HepG2 (cell line): ENCODE data around the gene CENPB. TPM values are rescaled to one million over a fixed set of nuclear protein-coding genes. Genes with fewer than 3 reads are reported as not detected.
A peak's percentile ranks its signal among the peaks of the same experiment; 100 is the strongest.

Experiments
- CTCF ChIP-seq: sonication (generic); formaldehyde crosslinking; IDR thresholded peaks from 2 replicates; pipeline ENCODE4 v1.5.0; 2020; ENCODE audit warnings: mild to moderate bottlenecking, missing genetic modification reagents, moderate library complexity
- DNMT1 ChIP-seq: sonication (generic); formaldehyde crosslinking; IDR thresholded peaks from 2 replicates; pipeline ENCODE4 v1.5.1; 2020; ENCODE audit warnings: mild to moderate bottlenecking, missing genetic modification reagents
- DR1 ChIP-seq: sonication (generic); formaldehyde crosslinking; IDR thresholded peaks from 2 replicates; pipeline ENCODE4 v1.8.0; 2021; ENCODE audit warnings: mild to moderate bottlenecking, missing genetic modification reagents, inconsistent platforms
- FLYWCH1 ChIP-seq: sonication (generic); formaldehyde crosslinking; IDR thresholded peaks from 2 replicates; pipeline ENCODE4 v1.8.1; 2023; ENCODE audit warnings: mild to moderate bottlenecking, missing genetic modification reagents
- GABPB1 ChIP-seq: IDR thresholded peaks from 2 replicates; pipeline ENCODE4 v1.6.1; 2016; ENCODE audit warnings: mild to moderate bottlenecking, missing genetic modification reagents, moderate library complexity, missing compliant biosample characterization
- KLF6 ChIP-seq: IDR thresholded peaks from 2 replicates; pipeline ENCODE4 v1.8.0; 2016; ENCODE audit warnings: missing biosample characterization, missing genetic modification reagents
- NR2F2 ChIP-seq: IDR thresholded peaks from 2 replicates; pipeline ENCODE4 v1.6.1; 2012; ENCODE audit warnings: low read depth, inconsistent platforms, borderline replicate concordance
- PRMT3 ChIP-seq: sonication (generic); formaldehyde crosslinking; IDR thresholded peaks from 2 replicates; pipeline ENCODE4 v1.8.1; 2022; ENCODE audit warnings: low read depth, mild to moderate bottlenecking, moderate library complexity, missing genetic modification reagents, borderline replicate concordance
- SALL1 ChIP-seq: sonication (generic); formaldehyde crosslinking; IDR thresholded peaks from 2 replicates; pipeline ENCODE4 v1.8.0; 2022; ENCODE audit warnings: mild to moderate bottlenecking, missing genetic modification reagents
- SYNCRIP ChIP-seq: fragments of 200-400 bp; formaldehyde crosslinking; IDR thresholded peaks from 2 replicates; pipeline ENCODE4 v1.6.1; 2018; ENCODE audit warnings: mild to moderate bottlenecking, low read depth, low read length; ENCODE audit not compliant: insufficient read depth
- TRIM24 ChIP-seq: sonication (generic); formaldehyde crosslinking; IDR thresholded peaks from 2 replicates; pipeline ENCODE4 v1.8.0; 2022; ENCODE audit warnings: mild to moderate bottlenecking, missing genetic modification reagents
- WIZ ChIP-seq: sonication (generic); formaldehyde crosslinking; IDR thresholded peaks from 2 replicates; pipeline ENCODE4 v1.5.1; 2020; ENCODE audit warnings: mild to moderate bottlenecking, missing genetic modification reagents
- YEATS4 ChIP-seq: sonication (generic); formaldehyde crosslinking; IDR thresholded peaks from 2 replicates; pipeline ENCODE4 v1.4.0; 2020; ENCODE audit warnings: missing genetic modification reagents, borderline replicate concordance
- ZFP36L2 ChIP-seq: sonication (generic); formaldehyde crosslinking; IDR thresholded peaks from 2 replicates; pipeline ENCODE4 v1.4.0; 2020; ENCODE audit warnings: missing genetic modification reagents
- ZFP37 ChIP-seq: sonication (generic); formaldehyde crosslinking; IDR thresholded peaks from 2 replicates; pipeline ENCODE4 v1.4.0; 2020; ENCODE audit warnings: missing genetic modification reagents, borderline replicate concordance
- ZFX ChIP-seq: sonication (generic); formaldehyde crosslinking; IDR thresholded peaks from 2 replicates; pipeline ENCODE4 v1.4.0; 2020; ENCODE audit warnings: mild to moderate bottlenecking, low read depth, missing genetic modification reagents, moderate library complexity
- ZKSCAN8 ChIP-seq: IDR thresholded peaks from 2 replicates; pipeline ENCODE4 v1.6.1; 2016; ENCODE audit warnings: borderline replicate concordance, missing genetic modification reagents, missing compliant biosample characterization
- ZNF431 ChIP-seq: sonication (generic); formaldehyde crosslinking; IDR thresholded peaks from 2 replicates; pipeline ENCODE4 v1.9.0; 2022; ENCODE audit warnings: missing genetic modification reagents, low read depth, mild to moderate bottlenecking, borderline replicate concordance
- ZNF660 ChIP-seq: sonication (generic); formaldehyde crosslinking; IDR thresholded peaks from 2 replicates; pipeline ENCODE4 v1.5.1; 2020; ENCODE audit warnings: mild to moderate bottlenecking, low read depth, missing genetic modification reagents, borderline replicate concordance
- ZNF709 ChIP-seq: sonication (generic); formaldehyde crosslinking; IDR thresholded peaks from 2 replicates; pipeline ENCODE4 v1.5.0; 2020; ENCODE audit warnings: mild to moderate bottlenecking, missing genetic modification reagents
- ZNF713 ChIP-seq: sonication (generic); formaldehyde crosslinking; IDR thresholded peaks from 2 replicates; pipeline ENCODE4 v1.4.0; 2020; ENCODE audit warnings: mild to moderate bottlenecking, missing genetic modification reagents
- ZNF773 ChIP-seq: sonication (generic); formaldehyde crosslinking; IDR thresholded peaks from 2 replicates; pipeline ENCODE4 v1.4.0; 2020; ENCODE audit warnings: missing genetic modification reagents, borderline replicate concordance
- polyA plus RNA-seq, 8 experiments: library from polyadenylated mRNA; depleted of rRNA in 3 of 8; stranded (reverse) in 7 of 8; unstranded in 1 of 8; fragments of >200 nt; fragmentation: Illumina TruSeq in 4 of 8; extraction: Trizol in 4 of 8; gene quantifications; 2 replicates each; pipeline versions ENCODE4 v1.2.1 to v1.2.3, GENCODE V29; 2011 to 2016; ENCODE audit warnings: low read depth in 4 of 8, missing spikeins in 1 of 8, mixed read lengths in 1 of 8; ENCODE audit not compliant: insufficient read depth in 1 of 8
- total RNA-seq, 5 experiments: library from RNA; depleted of rRNA; stranded (reverse); fragments of >200 nt; fragmentation: Illumina TruSeq; extraction: Trizol; gene quantifications; 2 replicates each; pipeline ENCODE4 v1.2.3, GENCODE V29; 2016; ENCODE audit warnings: low read depth in 1 of 5
- TF ChIP-seq, protein P1 (sequence below): sonication (generic); formaldehyde crosslinking; IDR thresholded peaks from 2 replicates; pipeline ENCODE4 v1.8.0; 2022; ENCODE audit warnings: mild to moderate bottlenecking, missing genetic modification reagents, moderate library complexity

The CENPB gene
- total and polyA plus RNA-seq, 2 of the 13 experiments (the other 11 are each of a cell fraction or from before 2014, with no cell fraction given), result 10.4 to 54.5 TPM

DNA sequence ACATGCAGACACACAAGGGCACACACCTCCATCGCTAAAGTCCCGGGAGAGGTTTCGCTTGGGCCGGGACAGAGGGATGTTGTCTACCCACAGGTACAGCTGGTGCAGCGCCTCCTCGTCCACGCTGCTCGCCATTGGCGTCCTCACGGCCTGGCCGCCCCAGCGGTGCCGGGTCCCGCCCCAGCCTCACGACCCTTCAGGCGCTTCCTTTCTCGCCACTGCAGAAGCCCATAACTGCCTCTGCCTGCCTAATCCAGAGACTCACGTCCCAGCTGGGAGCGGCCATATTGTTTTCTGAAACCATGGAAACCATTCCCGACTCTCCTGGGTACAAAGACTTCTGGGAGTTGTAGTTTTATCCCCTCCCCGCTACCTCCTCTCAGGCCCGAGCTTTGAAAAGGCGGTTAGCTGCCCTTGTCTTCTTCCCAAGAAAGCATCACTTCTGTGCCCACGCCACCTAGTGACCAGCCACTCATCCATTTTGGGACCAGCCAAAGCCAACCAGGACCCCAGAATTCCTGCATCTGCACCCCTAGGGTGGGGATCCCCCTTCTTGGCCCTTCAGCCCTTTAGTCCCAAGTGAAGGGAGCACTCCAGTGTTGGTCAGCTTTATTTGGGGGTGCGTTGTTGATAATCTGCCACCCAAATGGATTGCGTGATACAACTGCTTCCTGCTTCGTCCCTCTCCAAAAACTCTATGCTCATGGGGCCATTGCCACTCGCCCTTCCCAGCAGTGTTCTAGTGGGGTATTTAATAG, 5.2 kb downstream of the CENPB start, which contains the start of gene SPEF1 (continued):
- TF ChIP-seq ZFP36L2 (CRISPR knock-in tag), result no peak
- no peak for TF ChIP-seq DNMT1 (CRISPR knock-in tag)
- peak; percentile 40; the same call in 1 of the 2 replicates for TF ChIP-seq KLF6
- peak; percentile 79 for TF ChIP-seq CTCF
- no peak for TF ChIP-seq YEATS4 (CRISPR knock-in tag)
- no peak; the same call in 1 of the 2 replicates for TF ChIP-seq PRMT3 (CRISPR knock-in tag)
- 0 out of 2 replicates have a peak, but pooled peaks have one; percentile 56 for TF ChIP-seq ZNF709
- TF ChIP-seq, protein P1, sequence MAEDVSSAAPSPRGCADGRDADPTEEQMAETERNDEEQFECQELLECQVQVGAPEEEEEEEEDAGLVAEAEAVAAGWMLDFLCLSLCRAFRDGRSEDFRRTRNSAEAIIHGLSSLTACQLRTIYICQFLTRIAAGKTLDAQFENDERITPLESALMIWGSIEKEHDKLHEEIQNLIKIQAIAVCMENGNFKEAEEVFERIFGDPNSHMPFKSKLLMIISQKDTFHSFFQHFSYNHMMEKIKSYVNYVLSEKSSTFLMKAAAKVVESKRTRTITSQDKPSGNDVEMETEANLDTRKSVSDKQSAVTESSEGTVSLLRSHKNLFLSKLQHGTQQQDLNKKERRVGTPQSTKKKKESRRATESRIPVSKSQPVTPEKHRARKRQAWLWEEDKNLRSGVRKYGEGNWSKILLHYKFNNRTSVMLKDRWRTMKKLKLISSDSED, result no peak
- peak; percentile 24; the same call in 1 of the 2 replicates for TF ChIP-seq ZFP37 (CRISPR knock-in tag)
- TF ChIP-seq ZFX (CRISPR knock-in tag), result peak; percentile 80
- TF ChIP-seq NR2F2, result no peak
- no peak for TF ChIP-seq SYNCRIP
- TF ChIP-seq GABPB1 (CRISPR knock-in tag), result peak; percentile 75
- 0 out of 2 replicates have a peak, but pooled peaks have one; percentile 32 for TF ChIP-seq SALL1 (CRISPR knock-in tag)
- TF ChIP-seq ZKSCAN8 (CRISPR knock-in tag), result peak; percentile 59; the same call in 1 of the 2 replicates
- TF ChIP-seq WIZ (CRISPR knock-in tag), result no peak
- TF ChIP-seq FLYWCH1, result no peak
- TF ChIP-seq ZNF773, result no peak
- TF ChIP-seq ZNF713 (CRISPR knock-in tag), result no peak
- TF ChIP-seq DR1, result no peak
- no peak for TF ChIP-seq TRIM24
- no peak for TF ChIP-seq ZNF431
- TF ChIP-seq ZNF660, result no peak
